SK-N-SH treated with all-trans-retinoic acid at 6 μM for 48 hours (cell line): ENCODE measurements around the gene MUC12.

Experiments
- ATAC-seq: fragments of 200-7000 bp; cut with Tn5 transposase; 3 replicates; pipeline ENCODE4 v1.9.1; 2020; ENCODE audit warnings: mild to moderate bottlenecking, moderate library complexity
- ARNTL ChIP-seq: fragments of 450-650 bp; formaldehyde crosslinking; IDR thresholded peaks from 2 replicates; pipeline ENCODE4 v1.5.0; 2020; ENCODE audit warnings: low read depth, mild to moderate bottlenecking, moderate library complexity, borderline replicate concordance
- BACH2 ChIP-seq: fragments of 250-450 bp; sonication (Bioruptor Pico); IDR thresholded peaks from 2 replicates; pipeline ENCODE4 v1.9.0; 2021; ENCODE audit warnings: mild to moderate bottlenecking, borderline replicate concordance
- CREB5 ChIP-seq: fragments of 250-450 bp; sonication (Bioruptor Pico); IDR thresholded peaks from 2 replicates; pipeline ENCODE4 v1.5.1; 2020; ENCODE audit warnings: low read depth, mild to moderate bottlenecking, moderate library complexity
- CSDC2 ChIP-seq: fragments of 250-450 bp; sonication (Bioruptor Pico); IDR thresholded peaks from 2 replicates; pipeline ENCODE4 v1.5.0; 2020; ENCODE audit warnings: mild to moderate bottlenecking, moderate library complexity
- CSRNP3 ChIP-seq: fragments of 250-450 bp; sonication (Bioruptor Pico); IDR thresholded peaks from 2 replicates; pipeline ENCODE4 v1.5.1; 2021; ENCODE audit warnings: mild to moderate bottlenecking, moderate library complexity
- ESRRG ChIP-seq: fragments of 250-450 bp; sonication (Bioruptor Pico); IDR thresholded peaks from 2 replicates; pipeline ENCODE4 v1.6.1; 2021; ENCODE audit warnings: mild to moderate bottlenecking
- GLIS3 ChIP-seq: fragments of 250-450 bp; sonication (Bioruptor Pico); IDR thresholded peaks from 2 replicates; pipeline ENCODE4 v1.5.0; 2020; ENCODE audit warnings: mild to moderate bottlenecking, moderate library complexity
- ISL1 ChIP-seq: fragments of 250-450 bp; sonication (Bioruptor Pico); IDR thresholded peaks from 2 replicates; pipeline ENCODE4 v2.1.2; 2022; ENCODE audit warnings: mild to moderate bottlenecking, moderate library complexity
- OSR1 ChIP-seq: fragments of 250-450 bp; sonication (Bioruptor Pico); IDR thresholded peaks from 2 replicates; pipeline ENCODE4 v1.8.0; 2022; ENCODE audit warnings: moderate library complexity, mild to moderate bottlenecking, inconsistent platforms
- POU6F1 ChIP-seq: fragments of 250-450 bp; sonication (Bioruptor Pico); IDR thresholded peaks from 2 replicates; pipeline ENCODE4 v1.8.0; 2021; ENCODE audit warnings: low read depth, mild to moderate bottlenecking, moderate library complexity, borderline replicate concordance
- PPARA ChIP-seq: fragments of 250-450 bp; sonication (Bioruptor Pico); IDR thresholded peaks from 2 replicates; pipeline ENCODE4 v1.5.0; 2020; ENCODE audit warnings: mild to moderate bottlenecking, borderline replicate concordance
- RARB ChIP-seq: fragments of 250-450 bp; sonication (Bioruptor Pico); IDR thresholded peaks from 2 replicates; pipeline ENCODE4 v1.8.0; 2021; ENCODE audit warnings: mild to moderate bottlenecking, moderate library complexity
- SNAI2 ChIP-seq: fragments of 250-450 bp; sonication (Bioruptor Pico); IDR thresholded peaks from 2 replicates; pipeline ENCODE4 v1.5.0; 2020; ENCODE audit warnings: mild to moderate bottlenecking, moderate library complexity
- TCF4 ChIP-seq: fragments of 250-450 bp; sonication (Bioruptor Pico); IDR thresholded peaks from 2 replicates; pipeline ENCODE4 v1.8.0; 2021; ENCODE audit warnings: mild to moderate bottlenecking, moderate library complexity, borderline replicate concordance
- TOX ChIP-seq: fragments of 250-450 bp; sonication (Bioruptor Pico); IDR thresholded peaks from 2 replicates; pipeline ENCODE4 v1.8.0; 2021; ENCODE audit warnings: mild to moderate bottlenecking, moderate library complexity, borderline replicate concordance
- TSHZ2 ChIP-seq: fragments of 250-450 bp; sonication (Bioruptor Pico); IDR thresholded peaks from 2 replicates; pipeline ENCODE4 v1.5.0; 2020; ENCODE audit warnings: mild to moderate bottlenecking, moderate library complexity
- ZC3H10 ChIP-seq: fragments of 250-450 bp; sonication (Bioruptor Pico); IDR thresholded peaks from 2 replicates; pipeline ENCODE4 v1.5.1; 2021; ENCODE audit warnings: mild to moderate bottlenecking, moderate library complexity
- ZNF565 ChIP-seq: fragments of 450-650 bp; formaldehyde crosslinking; conservative IDR thresholded peaks from 2 replicates; pipeline ENCODE4 v1.5.0; 2020; ENCODE audit warnings: low read depth, mild to moderate bottlenecking, moderate library complexity
- ZNF70 ChIP-seq: fragments of 450-650 bp; formaldehyde crosslinking; IDR thresholded peaks from 2 replicates; pipeline ENCODE4 v1.5.0; 2020; ENCODE audit warnings: mild to moderate bottlenecking, moderate library complexity
- ZNF8 ChIP-seq: fragments of 450-650 bp; formaldehyde crosslinking; IDR thresholded peaks from 2 replicates; pipeline ENCODE4 v1.5.0; 2020; ENCODE audit warnings: mild to moderate bottlenecking, moderate library complexity

Gene MUC12

GRCh38 chr7:100949933-100950443 lies 19.4 kb upstream of the MUC12 start:
- no peak for ATAC-seq
- TF ChIP-seq ARNTL (CRISPR knock-in tag) (no peak), ESRRG (CRISPR knock-in tag) (no peak), ZC3H10 (CRISPR knock-in tag) (no peak), BACH2 (CRISPR knock-in tag) (no peak)

- ATAC-seq: no peak
- no peak for TF ChIP-seq SNAI2 (CRISPR knock-in tag)
- no peak for TF ChIP-seq ZNF8 (CRISPR knock-in tag)
- TF ChIP-seq TOX (CRISPR knock-in tag): no peak
- no peak for TF ChIP-seq TCF4 (CRISPR knock-in tag)
- TF ChIP-seq ESRRG (CRISPR knock-in tag): no peak
- no peak for TF ChIP-seq RARB (CRISPR knock-in tag)
- no peak for TF ChIP-seq TSHZ2 (CRISPR knock-in tag)
- no peak for TF ChIP-seq ZNF565 (CRISPR knock-in tag)
- TF ChIP-seq CSDC2 (CRISPR knock-in tag): no peak
- TF ChIP-seq ARNTL (CRISPR knock-in tag): no peak
- no peak for TF ChIP-seq POU6F1
- no peak for TF ChIP-seq ZC3H10 (CRISPR knock-in tag)
- no peak for TF ChIP-seq OSR1 (CRISPR knock-in tag)
- TF ChIP-seq CREB5 (CRISPR knock-in tag): no peak
Measured at GRCh38 chr7:100951172-100951571, 18.2 kb upstream of the MUC12 start.

GRCh38 chr7:100951888-100952560 lies 17.3 kb upstream of the MUC12 start:
- ATAC-seq: no peak
- TF ChIP-seq POU6F1 (no peak), TOX (CRISPR knock-in tag) (no peak), PPARA (CRISPR knock-in tag) (no peak), OSR1 (CRISPR knock-in tag) (no peak), RARB (CRISPR knock-in tag) (no peak), ZC3H10 (CRISPR knock-in tag) (no peak), ZNF70 (CRISPR knock-in tag) (no peak), CSDC2 (CRISPR knock-in tag) (no peak), ZNF565 (CRISPR knock-in tag) (no peak), ESRRG (CRISPR knock-in tag) (no peak), SNAI2 (CRISPR knock-in tag) (no peak), ZNF8 (CRISPR knock-in tag) (no peak), ISL1 (CRISPR knock-in tag) (no peak), BACH2 (CRISPR knock-in tag) (no peak), TCF4 (CRISPR knock-in tag) (no peak), GLIS3 (CRISPR knock-in tag) (no peak), CSRNP3 (CRISPR knock-in tag) (no peak)
